H1 (cell line): ENCODE data around the gene ADAMTS16. TPM values are rescaled to one million over a fixed set of nuclear protein-coding genes. Genes with fewer than 3 reads are reported as not detected.

Experiments
- CTCF ChIA-PET: fragments of 300-600 bp; sonication (Branson Sonifier 250); formaldehyde crosslinking; loops from one replicate; lab custom pipeline; 2021; ENCODE audit not compliant: partially characterized antibody; lab: Charles Lee
- POLR2A ChIA-PET: fragments of 300-600 bp; sonication (Branson Sonifier 250); formaldehyde crosslinking; loops from one replicate; lab custom pipeline; 2021; ENCODE audit warnings: inconsistent platforms; ENCODE audit not compliant: partially characterized antibody; lab: Charles Lee
- DNase-seq, 2 experiments: peaks; one replicate each; pipeline versions ENCODE4 v3.0.0 to v3.0.0-alpha.2; 2010 to 2022; ENCODE audit warnings: low spot score in 2 of 2, low read depth in 1 of 2, mixed read lengths in 1 of 2
- FAIRE-seq: peaks from 2 replicates; lab custom pipeline; 2011; peaks lifted over from hg19 to GRCh38; lab: Jason Lieb, UNC
- H2AFZ ChIP-seq: 2 replicates; pipeline ENCODE4 v1.8.1; 2012; ENCODE audit warnings: low read length, inconsistent platforms
- H2AK5ac ChIP-seq: 2 replicates; pipeline ENCODE4 v1.6.1; 2013; ENCODE audit warnings: low read depth, low read length
- H2BK120ac ChIP-seq: replicated peaks from 2 replicates; pipeline ENCODE3; 2013; ENCODE audit warnings: low read depth, low read length, inconsistent platforms
- H2BK12ac ChIP-seq: 2 replicates; pipeline ENCODE4 v1.6.1; 2013; ENCODE audit warnings: low read depth, low read length
- H2BK15ac ChIP-seq: 2 replicates; pipeline ENCODE4 v1.6.1; 2013; ENCODE audit warnings: low read length
- H2BK20ac ChIP-seq: 2 replicates; pipeline ENCODE4 v1.6.1; 2013; ENCODE audit warnings: low read length
- H2BK5ac ChIP-seq: 2 replicates; pipeline ENCODE4 v1.6.1; 2013; ENCODE audit warnings: low read depth, low read length
- H3K14ac ChIP-seq: 2 replicates; pipeline ENCODE4 v1.6.1; 2013; ENCODE audit warnings: inconsistent platforms; ENCODE audit not compliant: insufficient read length
- H3K18ac ChIP-seq: 2 replicates; pipeline ENCODE4 v1.6.1; 2013; ENCODE audit warnings: low read length; ENCODE audit errors: extremely low read depth
- H3K23ac ChIP-seq: 2 replicates; pipeline ENCODE4 v1.6.1; 2013; ENCODE audit warnings: inconsistent platforms; ENCODE audit not compliant: insufficient read length
- H3K23me2 ChIP-seq: 2 replicates; pipeline ENCODE4 v1.6.1; 2013; ENCODE audit warnings: low read depth, low read length
- H3K27ac ChIP-seq: 2 replicates; pipeline ENCODE4 v1.6.1; 2011; ENCODE audit warnings: low read depth, low read length, inconsistent platforms
- H3K27me3 ChIP-seq, 4 experiments: replicated peaks in 1 of 4; 1 replicate in 1 of 4; 2 replicates in 3 of 4; pipeline versions ENCODE4 v1.6.1 to v1.8.1; 2011 to 2013; ENCODE audit warnings: low read length in 3 of 4, mild to moderate bottlenecking in 3 of 4, inconsistent platforms in 2 of 4, mixed read lengths in 2 of 4, moderate library complexity in 1 of 4; ENCODE audit not compliant: control insufficient read depth in 3 of 4, insufficient read depth in 3 of 4; ENCODE audit errors: extremely low read depth in 1 of 4
- H3K36me3 ChIP-seq, 4 experiments: 2 replicates each; pipeline versions ENCODE4 v1.6.1 to v1.8.1; 2011 to 2013; ENCODE audit warnings: mild to moderate bottlenecking in 4 of 4, low read length in 3 of 4, moderate library complexity in 2 of 4, control low read depth in 1 of 4, inconsistent platforms in 1 of 4; ENCODE audit not compliant: insufficient read depth in 4 of 4, control insufficient read depth in 2 of 4
- H3K4ac ChIP-seq: replicated peaks from 2 replicates; pipeline ENCODE3; 2013; ENCODE audit warnings: low read length, low read depth, mixed read lengths, inconsistent platforms; ENCODE audit not compliant: insufficient read length
- H3K4me1 ChIP-seq, 4 experiments: replicated peaks in 1 of 4; 1 replicate in 1 of 4; 2 replicates in 3 of 4; pipeline versions ENCODE4 v1.6.1 to v1.8.1; 2011 to 2013; ENCODE audit warnings: low read length in 3 of 4, inconsistent platforms in 2 of 4, mixed read lengths in 1 of 4; ENCODE audit not compliant: insufficient read depth in 4 of 4, control insufficient read depth in 3 of 4
- H3K4me2 ChIP-seq, 2 experiments: 2 replicates each; pipeline versions ENCODE4 v1.6.1 to v1.8.1; 2011 to 2013; ENCODE audit warnings: low read depth in 2 of 2, low read length in 2 of 2, control low read depth in 1 of 2, inconsistent platforms in 1 of 2, mild to moderate bottlenecking in 1 of 2; ENCODE audit not compliant: insufficient read depth in 1 of 2
- H3K4me3 ChIP-seq, 4 experiments: fragments of 200-600, 300-600 bp in 1 of 4; sonication (generic), shearing (Covaris generic), sonication (Bioruptor Twin) in 1 of 4; 2 replicates each; pipeline versions ENCODE4 v1.5.1 to v1.8.1; 2011 to 2016; ENCODE audit warnings: low read length in 4 of 4, low read depth in 3 of 4, control low read depth in 2 of 4, inconsistent platforms in 2 of 4, mild to moderate bottlenecking in 2 of 4, mixed read lengths in 1 of 4, moderate library complexity in 1 of 4; ENCODE audit not compliant: insufficient read depth in 2 of 4; ENCODE audit errors: extremely low read depth in 1 of 4
- H3K56ac ChIP-seq: replicated peaks from 2 replicates; pipeline ENCODE3; 2013; ENCODE audit warnings: low read depth, mild to moderate bottlenecking, mixed read lengths, low read length, inconsistent platforms; ENCODE audit not compliant: insufficient read length
- H3K79me1 ChIP-seq: 2 replicates; pipeline ENCODE4 v1.6.1; 2013; ENCODE audit warnings: low read depth, low read length, control low read depth
- H3K79me2 ChIP-seq, 2 experiments: 2 replicates each; pipeline versions ENCODE4 v1.6.1 to v1.8.1; 2012 to 2013; ENCODE audit warnings: low read length in 2 of 2, mild to moderate bottlenecking in 2 of 2, inconsistent platforms in 1 of 2; ENCODE audit not compliant: insufficient read depth in 2 of 2, control insufficient read depth in 1 of 2
- H3K9ac ChIP-seq, 4 experiments: replicated peaks in 1 of 4; 1 replicate in 1 of 4; 2 replicates in 3 of 4; pipeline versions ENCODE4 v1.6.1 to v1.8.1; 2011 to 2013; ENCODE audit warnings: low read depth in 3 of 4, low read length in 3 of 4, control low read depth in 2 of 4, mild to moderate bottlenecking in 2 of 4, moderate library complexity in 2 of 4, inconsistent platforms in 1 of 4; ENCODE audit errors: extremely low read depth in 1 of 4
- H3K9me3 ChIP-seq, 2 experiments: 2 replicates each; pipeline versions ENCODE4 v1.6.1 to v1.8.1; 2012 to 2013; ENCODE audit warnings: mild to moderate bottlenecking in 2 of 2, moderate library complexity in 2 of 2, control low read depth in 1 of 2, inconsistent platforms in 1 of 2, low read depth in 1 of 2, low read length in 1 of 2, mixed read lengths in 1 of 2; ENCODE audit not compliant: insufficient read depth in 2 of 2
- H4K20me1 ChIP-seq, 2 experiments: replicated peaks in 1 of 2; 2 replicates each; pipeline versions ENCODE3 to v1.8.1; 2011 to 2013; ENCODE audit warnings: inconsistent platforms in 2 of 2, low read length in 2 of 2, mild to moderate bottlenecking in 1 of 2; ENCODE audit not compliant: insufficient read depth in 2 of 2, control insufficient read depth in 1 of 2
- H4K5ac ChIP-seq: 2 replicates; pipeline ENCODE4 v1.6.1; 2013; ENCODE audit warnings: low read length, low read depth, mixed read lengths, inconsistent platforms; ENCODE audit not compliant: insufficient read length
- H4K8ac ChIP-seq: 2 replicates; pipeline ENCODE4 v1.8.0; 2013; ENCODE audit warnings: mild to moderate bottlenecking, moderate library complexity, low read length, inconsistent platforms; ENCODE audit not compliant: insufficient read depth; ENCODE audit errors: extremely low read depth
- H4K91ac ChIP-seq: replicated peaks from 2 replicates; pipeline ENCODE3; 2013; ENCODE audit warnings: low read length, mixed read lengths, inconsistent platforms; ENCODE audit not compliant: insufficient read length
- CHD1 ChIP-seq: IDR thresholded peaks from 2 replicates; pipeline ENCODE4 v1.6.1; 2012; ENCODE audit warnings: low read depth, low read length, improper control_type of control experiment
- POLR2A ChIP-seq, 2 experiments: IDR thresholded peaks; 1 replicate in 1 of 2; 2 replicates in 1 of 2; pipeline ENCODE4 v1.6.1; 2011; ENCODE audit warnings: low read depth in 2 of 2, low read length in 2 of 2, mild to moderate bottlenecking in 2 of 2; ENCODE audit errors: control extremely low read depth in 1 of 2
- POLR2AphosphoS5 ChIP-seq: IDR thresholded peaks from 2 replicates; pipeline ENCODE4 v1.6.1; 2011; ENCODE audit warnings: low read depth, low read length
- SIX5 ChIP-seq: IDR thresholded peaks from 2 replicates; pipeline ENCODE4 v1.6.1; 2011; ENCODE audit warnings: mild to moderate bottlenecking, low read depth, low read length
- SUZ12 ChIP-seq: fragments of 200-600 bp; sonication (generic); IDR thresholded peaks from 2 replicates; pipeline ENCODE4 v1.6.1; 2012; ENCODE audit warnings: mild to moderate bottlenecking, inconsistent platforms, low read length, moderate library complexity, mixed read lengths
- TBP ChIP-seq: IDR thresholded peaks from 2 replicates; pipeline ENCODE4 v1.6.1; 2011; ENCODE audit warnings: low read depth, low read length, improper control_type of control experiment
- ZNF274 ChIP-seq: IDR thresholded peaks from 2 replicates; pipeline ENCODE4 v1.7.0; 2012; ENCODE audit warnings: low read length, borderline replicate concordance; ENCODE audit errors: extremely low read depth
- WGBS, 2 experiments: shearing (Covaris generic) in 1 of 2; methylation state at CpG; one replicate each; pipeline versions ENCODE4 v1.1.6 to v1.1.7; 2013 to 2015; ENCODE audit warnings: low lambda C conversion rate in 2 of 2, mixed read lengths in 2 of 2, inconsistent platforms in 1 of 2, low coverage in 1 of 2, missing lambda C conversion rate in 1 of 2; ENCODE audit not compliant: insufficient replicate concordance in 2 of 2, insufficient coverage in 1 of 2, insufficient read length in 1 of 2; ENCODE audit errors: extremely low coverage in 1 of 2, missing lambda C conversion rate in 1 of 2; 5-methylcytosine and 5-hydroxymethylcytosine counted together
- long read RNA-seq, 2 experiments: library from RNA in 1 of 2; library from capped mRNA in 1 of 2; stranded (forward); transcript quantifications; one replicate each; pipeline ENCODE4 v2.0.0, GENCODE V29; 2021; ENCODE audit warnings: inconsistent platforms in 1 of 2
- polyA minus RNA-seq, 3 experiments: library from RNA; depleted of rRNA, polyadenylated mRNA; stranded (reverse); fragments of >200 nt; gene quantifications; 1 replicate in 2 of 3; 2 replicates in 1 of 3; pipeline ENCODE4 v1.2.3, GENCODE V29; 2011
- polyA plus RNA-seq, 7 experiments: library from polyadenylated mRNA; depleted of rRNA in 3 of 7; stranded (reverse) in 5 of 7; unstranded in 2 of 7; fragments of >200 nt in 5 of 7; fragments of 200-250 nt in 2 of 7; gene quantifications; 1 replicate in 5 of 7; 2 replicates in 1 of 7; 4 replicates in 1 of 7; pipeline versions ENCODE4 v1.2.1 to v1.2.3, GENCODE V29; 2011 to 2013; ENCODE audit warnings: missing spikeins in 2 of 7, mixed read lengths in 2 of 7
- total RNA-seq: library from RNA; stranded (reverse); fragmentation: NEBNext Ultra II Directional; extraction: Animal tissue kit (Norgen Biotek cat#: 25700); gene quantifications from 2 replicates; pipeline ENCODE4 v1.2.1, GENCODE V29; 2021
- TF ChIP-seq, protein P1 (sequence below): IDR thresholded peaks from 2 replicates; pipeline ENCODE4 v1.6.1; 2012; ENCODE audit warnings: inconsistent platforms

ADAMTS16 gene
- total RNA-seq (14.6 and 16.0 TPM in 2 replicates), polyA plus RNA-seq (2011; rRNA removed) (3.7 and 3.9 TPM in 2 replicates), polyA minus RNA-seq (2011; rRNA and poly(A)+ RNA removed) (12.2 and 14.9 TPM in 2 replicates)
- polyA plus RNA-seq (2011; cell fraction: cytosol; rRNA removed), result 3.8 TPM
- polyA plus RNA-seq (2011; cell fraction: nucleus; rRNA removed), result 10.7 TPM
- 4.1 to 7.1 TPM (median 5.7 TPM) in 4 replicates for polyA plus RNA-seq (2012, experiment 1 of 2)
- 1.5 TPM for polyA plus RNA-seq (2012, experiment 2 of 2)
- polyA plus RNA-seq (2013, experiment 1 of 2), result 15.1 TPM
- 14.5 TPM for polyA plus RNA-seq (2013, experiment 2 of 2)
- 4.7 TPM for polyA minus RNA-seq (2011; cell fraction: cytosol; rRNA and poly(A)+ RNA removed)
- polyA minus RNA-seq (2011; cell fraction: nucleus; rRNA and poly(A)+ RNA removed), result 35.4 TPM
- long read RNA-seq, experiment 1, partial matches to known transcripts, result 2 of 6 reads
- long read RNA-seq, experiment 1, other reads (novel, unspliced or antisense), result 4 of 6 reads
- long read RNA-seq, experiment 2, partial matches to known transcripts, result 0 of 3 reads
- long read RNA-seq, experiment 2, other reads (novel, unspliced or antisense), result 3 of 3 reads

- Histone ChIP-seq H4K5ac (peak within 1 kb of the TSS; percentile 52), H3K4ac (peak within 1 kb of the TSS; percentile 96), H2AK5ac (peak within 1 kb of the TSS; percentile 33; the same call in 1 of the 2 replicates), H3K79me1 (peaks cover 2% of the 10 kb centered on the region), H3K18ac (peak within 1 kb of the TSS; percentile 97), H2BK5ac (peak within 1 kb of the TSS; percentile 66; the same call in 1 of the 2 replicates), H3K23ac (no peak within 1 kb of the TSS), H2BK12ac (peak within 1 kb of the TSS; percentile 94), H2BK20ac (peak within 1 kb of the TSS; percentile 51; the same call in 1 of the 2 replicates), H2BK15ac (peak within 1 kb of the TSS; percentile 46; the same call in 1 of the 2 replicates), H3K4me3 (peak within 1 kb of the TSS; percentile 64 to 92 (median 78)), H2BK120ac (peak within 1 kb of the TSS; percentile 69), H3K56ac (peak within 1 kb of the TSS; percentile 69), H3K79me2 (peaks cover 0 to 3% of the 10 kb centered on the region in 2 experiments; a peak in 1 of 4 replicates), H3K9ac (peak within 1 kb of the TSS; percentile 60 to 90 (median 67)), H3K27ac (no peak within 1 kb of the TSS), H4K20me1 (peaks cover 0 to 3% of the 10 kb centered on the region in 2 experiments), H3K4me1 (peaks cover 3 to 13% (median 6%) of the 10 kb centered on the region in 4 experiments; a peak in 6 of 7 replicates), H2AFZ (peak within 1 kb of the TSS; percentile 51; the same call in 1 of the 2 replicates), H3K9me3 (no peaks in the 10 kb centered on the region; a peak in 1 of 4 replicates), H3K27me3 (peaks cover 0 to 20% (median 8%) of the 10 kb centered on the region in 4 experiments; a peak in 5 of 7 replicates), H3K4me2 (peak within 1 kb of the TSS; percentile 65 to 94), H3K14ac (no peak within 1 kb of the TSS), H3K23me2 (peaks cover 16% of the 10 kb centered on the region; the same call in 1 of the 2 replicates), H4K8ac (peak within 1 kb of the TSS; percentile 91), H4K91ac (peak within 1 kb of the TSS; percentile 97), H3K36me3 (no peaks in the 10 kb centered on the region; a peak in 1 of 8 replicates)
- CTCF ChIA-PET, result interaction anchor here (0.6 to 3.2 kb wide), 11 partner anchors 26 to 279 kb away, joined by 3 to 18 read pairs (median 4); no protein-coding TSS in a partner anchor
- POLR2A ChIA-PET, result interaction anchor here (0.8 to 2.3 kb wide), 9 partner anchors 11 to 283 kb away, joined by 3 to 11 read pairs (median 4); partner anchors contain the start of gene ICE1
- 2% methylated on average over 22 of the region's 76 CpGs; no CpG with 5 or more reads in 1 of the 2 experiments for WGBS, 2 experiments
- no peak for FAIRE-seq
- DNase-seq, result peak in 1 of 2 experiments; percentile 78
- no peak for TF ChIP-seq TBP
- peak; percentile 57; the same call in 1 of the 2 replicates for TF ChIP-seq SUZ12
- no peak for TF ChIP-seq ZNF274
- TF ChIP-seq POLR2AphosphoS5, result peak; percentile 79; the same call in 1 of the 2 replicates
- peak in 1 of 2 experiments; percentile 40; a peak in 2 of 3 replicates for TF ChIP-seq POLR2A (IDR thresholded peaks at IDR 0.05; ENCODE audit: control extremely low read depth in 1 of 2, low read depth in 2 of 2, low read length in 2 of 2)
- TF ChIP-seq, protein P1, sequence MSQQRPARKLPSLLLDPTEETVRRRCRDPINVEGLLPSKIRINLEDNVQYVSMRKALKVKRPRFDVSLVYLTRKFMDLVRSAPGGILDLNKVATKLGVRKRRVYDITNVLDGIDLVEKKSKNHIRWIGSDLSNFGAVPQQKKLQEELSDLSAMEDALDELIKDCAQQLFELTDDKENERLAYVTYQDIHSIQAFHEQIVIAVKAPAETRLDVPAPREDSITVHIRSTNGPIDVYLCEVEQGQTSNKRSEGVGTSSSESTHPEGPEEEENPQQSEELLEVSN, result no peak; the same call in 1 of the 2 replicates
- TF ChIP-seq SIX5, result no peak
- TF ChIP-seq CHD1, result no peak
Observed at GRCh38 chr5:5139777-5140478, at the start of gene ADAMTS16. ADAMTS16 (plus strand) TSS chr5:5140330; CDS start chr5:5140468, 138 bp downstream.
